GM18873 (cell line): ENCODE results near the gene RUBCN.

Experiments used
- ATAC-seq: cut with Tn5 transposase; IDR thresholded peaks from one replicate; pipeline ENCODE4 v1.9.1; 2021; ENCODE audit warnings: mild to moderate bottlenecking, moderate library complexity, moderate number of reproducible peaks; ENCODE audit not compliant: unreplicated experiment, low FRiP score

RUBCN gene

DNA sequence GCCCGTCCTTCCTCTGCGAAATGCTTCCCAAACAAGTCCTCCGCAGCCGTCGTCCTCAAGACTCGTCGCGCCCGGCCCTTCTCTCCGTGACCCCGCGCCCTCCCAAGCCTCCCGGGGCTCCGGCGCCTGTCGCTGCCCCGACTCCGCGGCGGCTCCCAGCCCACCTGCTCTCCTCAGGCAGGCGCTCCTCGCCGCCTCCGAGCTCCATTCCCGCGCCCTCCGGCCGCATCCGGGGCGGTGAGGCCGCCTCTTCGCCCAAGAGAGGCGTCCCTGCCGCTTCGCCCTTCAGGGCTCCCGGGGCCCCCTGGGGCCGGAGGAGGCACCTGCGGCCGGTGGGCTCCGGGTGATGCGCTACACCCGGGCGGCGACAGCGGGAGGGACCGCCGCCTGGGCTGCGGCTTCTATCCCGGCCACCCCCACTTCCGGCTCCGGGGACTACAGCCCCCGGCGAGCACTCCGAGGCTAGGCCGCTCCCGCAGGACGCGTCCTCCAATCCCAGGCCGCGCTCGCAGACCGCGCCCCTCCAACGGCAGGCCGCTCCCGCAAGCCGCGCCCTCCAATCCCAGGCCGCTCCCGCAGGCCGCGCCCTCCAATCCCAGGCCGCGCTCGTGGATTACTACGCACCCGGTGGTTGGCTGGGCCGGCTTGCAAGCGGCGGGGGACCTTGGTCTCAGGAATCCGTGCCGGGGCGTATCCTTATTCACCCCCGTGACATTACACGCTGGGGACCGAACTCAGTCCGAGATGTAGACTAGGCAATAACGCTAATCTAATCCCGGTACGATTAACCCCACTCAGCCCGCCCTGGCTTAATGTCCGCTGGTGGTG lies at the start of gene RUBCN:
Gene RUBCN, minus strand, starts transcription at position 414 of the 828 bp plus-strand sequence. Its CDS starts 185 bp downstream, at position 229.
- ATAC-seq: peak; percentile 83

DNA sequence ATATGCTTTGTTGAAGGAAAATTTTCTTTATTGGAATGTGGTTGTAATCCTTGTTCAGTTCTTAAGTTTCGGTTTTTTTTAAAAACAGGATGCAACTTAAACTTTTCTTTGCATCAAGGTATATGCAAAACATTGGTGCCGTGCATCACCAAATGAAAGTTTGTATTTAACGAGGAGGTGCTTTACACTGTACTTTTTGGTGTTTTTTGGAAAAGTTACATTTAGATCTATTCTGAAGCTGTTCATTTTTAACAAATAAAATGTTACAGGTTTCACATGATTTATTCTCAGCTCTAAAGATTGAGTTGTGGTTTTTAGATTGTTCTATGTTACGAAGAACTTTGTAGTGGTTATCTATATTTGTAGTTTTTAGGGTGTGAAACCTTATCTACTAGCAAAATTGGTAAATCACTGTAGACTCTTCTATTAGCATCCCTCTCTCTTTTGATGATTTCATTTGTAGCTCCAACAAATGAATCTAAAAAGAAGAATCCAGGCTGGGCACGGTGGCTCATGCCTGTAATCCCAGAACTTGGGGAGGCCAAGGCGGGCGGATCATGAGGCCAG lies 47.4 kb upstream of the RUBCN start:
- ATAC-seq: no peak

DNA sequence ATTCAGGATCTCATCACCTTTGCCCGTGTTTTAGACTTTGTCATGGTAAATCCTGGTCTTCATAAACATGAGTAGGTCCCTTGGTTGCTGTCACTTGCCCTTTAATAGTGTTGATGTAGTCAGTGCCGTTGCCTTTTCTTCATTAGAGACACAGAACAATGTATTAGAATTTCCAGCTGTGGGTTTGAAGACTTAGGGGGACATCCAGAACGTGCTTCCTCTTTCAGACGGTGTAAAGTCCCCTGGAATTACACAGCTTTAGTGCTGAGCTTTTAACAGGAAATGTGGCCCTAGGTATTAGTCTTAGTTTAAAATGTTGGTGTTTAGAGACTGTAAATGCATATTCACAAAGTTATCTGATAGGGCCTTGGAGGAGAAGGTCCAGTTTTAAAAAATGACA lies 45.5 kb upstream of the RUBCN start:
- ATAC-seq: no peak

- ATAC-seq: no peak
Measured at GRCh38 chr3:197775317-197775716, 38.6 kb upstream of the RUBCN start.

GRCh38 chr3:197761784-197762183 lies 25.1 kb upstream of the RUBCN start:
- no peak for ATAC-seq

DNA sequence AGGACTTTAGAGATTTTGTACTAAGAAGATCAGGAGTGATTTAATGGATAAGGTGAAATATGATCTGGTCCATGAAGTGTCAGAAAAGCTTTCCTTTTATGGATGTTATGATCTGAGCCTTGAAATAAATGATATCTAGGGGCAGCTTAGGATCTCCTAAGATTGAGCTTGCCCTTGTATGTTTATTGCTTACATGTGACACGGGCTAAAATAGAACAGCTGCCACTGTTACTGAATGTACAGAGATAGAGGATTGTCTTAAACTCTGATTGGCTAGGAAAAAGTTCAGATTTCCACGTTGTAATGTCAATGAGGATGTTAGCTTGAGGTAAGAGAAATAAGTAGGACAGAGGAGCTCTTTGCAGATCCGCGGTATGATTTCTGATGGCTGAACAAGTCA lies 21.8 kb upstream of the RUBCN start:
- no peak for ATAC-seq

DNA sequence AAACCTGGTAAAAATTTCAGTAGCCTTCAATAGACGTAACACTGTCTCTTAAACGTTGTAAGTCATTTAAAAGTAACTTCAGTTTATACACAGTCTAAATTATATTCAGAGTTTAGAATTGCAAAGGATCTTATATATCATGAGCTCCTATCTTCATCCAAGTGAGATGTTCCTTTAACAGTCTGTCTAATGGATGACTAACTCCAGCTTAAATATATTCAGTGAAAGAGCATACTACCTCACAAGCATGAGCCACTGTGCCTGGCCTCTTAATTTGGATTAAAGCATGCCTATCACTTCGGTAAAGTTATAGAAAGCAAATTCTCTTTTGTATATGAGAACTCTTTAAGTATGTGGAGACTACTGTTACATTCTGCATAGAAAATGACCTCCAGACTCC lies 20.0 kb upstream of the RUBCN start:
- no peak for ATAC-seq

DNA sequence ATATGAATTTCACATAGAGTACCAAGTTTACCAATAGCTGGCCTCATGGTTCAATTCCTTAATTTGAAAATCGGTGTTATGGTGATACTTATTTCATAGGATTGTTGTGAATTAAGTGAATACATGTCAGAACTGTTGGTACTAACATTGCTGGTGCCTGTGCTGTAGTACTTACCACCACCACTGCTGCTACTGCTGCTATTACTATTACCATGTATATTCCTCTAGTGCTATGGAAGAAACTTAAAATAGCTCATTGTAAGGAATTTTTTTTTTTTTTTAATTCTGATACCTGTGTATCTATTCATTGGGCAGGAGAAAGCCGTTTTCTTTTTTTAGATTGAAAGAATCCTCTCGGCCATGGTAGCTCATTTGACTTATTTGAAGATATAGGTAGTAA lies 16.6 kb upstream of the RUBCN start:
- ATAC-seq: no peak

GRCh38 chr3:197752107-197752506 lies 15.4 kb upstream of the RUBCN start:
- ATAC-seq: no peak

- no peak for ATAC-seq
Measured at GRCh38 chr3:197750858-197751737, 14.4 kb upstream of the RUBCN start.

- no peak for ATAC-seq
Measured at GRCh38 chr3:197750396-197750831, 13.7 kb upstream of the RUBCN start.

DNA sequence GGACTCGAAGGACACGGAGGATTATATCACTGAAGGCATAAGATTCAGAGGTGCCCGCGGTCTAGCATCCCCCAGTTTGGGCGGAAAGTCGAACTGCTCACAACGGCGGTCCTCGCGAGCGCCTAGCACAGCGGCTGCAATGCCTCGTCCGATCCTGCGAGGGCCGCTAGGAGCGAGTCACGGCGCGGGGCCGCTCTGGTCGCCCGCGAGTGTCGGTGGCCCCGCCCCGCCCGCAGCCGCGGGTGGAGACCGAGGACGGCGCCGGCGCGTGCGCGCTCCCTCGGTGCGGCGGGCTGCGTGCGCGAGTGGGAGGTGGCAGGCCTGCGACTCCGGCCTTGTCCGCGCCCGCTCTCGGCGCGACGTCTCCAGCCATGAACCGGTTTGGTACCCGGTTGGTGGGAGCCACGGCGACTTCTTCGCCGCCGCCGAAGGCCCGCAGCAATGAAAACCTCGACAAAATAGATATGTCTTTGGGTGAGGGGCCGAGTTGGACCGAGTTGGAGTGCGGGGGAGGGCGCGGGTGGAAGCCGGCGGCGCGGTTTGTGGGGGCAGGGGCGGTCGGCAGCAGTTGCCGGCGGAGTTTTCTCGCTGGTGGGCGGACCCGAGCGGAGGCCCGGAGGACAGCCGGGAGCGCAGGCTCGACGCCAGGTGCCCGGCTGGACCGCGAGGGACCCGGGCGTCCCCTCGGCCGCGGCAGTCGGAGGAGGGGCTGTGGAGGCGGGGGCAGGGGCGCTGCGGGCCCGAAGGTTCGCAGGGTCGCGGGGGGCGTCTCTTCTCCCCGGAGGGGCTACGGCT lies 13.1 kb upstream of the RUBCN start, which contains the start of gene FYTTD1:
Gene FYTTD1, plus strand, starts transcription at position 283 of the 795 bp plus-strand sequence. Its CDS starts 89 bp downstream, at position 372.
- ATAC-seq: peak; percentile 63

GRCh38 chr3:197749315-197749600 lies 12.6 kb upstream of the RUBCN start:
- no peak for ATAC-seq

GRCh38 chr3:197748597-197749314 lies 12.1 kb upstream of the RUBCN start:
- no peak for ATAC-seq

DNA sequence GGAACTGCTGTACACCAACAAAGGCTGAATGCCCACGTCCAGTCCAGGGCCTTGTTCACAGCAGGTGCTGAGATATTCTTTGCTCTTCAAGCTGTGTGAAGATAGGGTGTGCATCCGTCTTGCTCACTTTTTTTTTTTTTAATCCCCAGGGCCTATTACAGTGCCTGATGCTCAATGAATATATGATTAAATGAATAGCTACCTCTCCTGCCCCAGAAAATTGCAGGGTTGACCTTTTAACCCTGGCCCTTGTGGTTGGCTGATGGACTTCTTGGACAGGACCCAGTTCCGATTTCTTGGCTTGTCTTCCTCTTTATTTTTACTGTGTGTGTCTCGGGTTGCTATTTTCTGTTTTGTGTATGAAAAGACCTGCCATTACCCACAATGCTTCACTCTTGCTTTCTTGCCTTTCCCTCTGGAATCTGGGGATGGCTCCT lies 10.1 kb upstream of the RUBCN start:
- ATAC-seq: no peak

GRCh38 chr3:197746209-197746608 lies 9.5 kb upstream of the RUBCN start:
- ATAC-seq: no peak

GRCh38 chr3:197742787-197743186 lies 6.1 kb upstream of the RUBCN start:
- no peak for ATAC-seq

DNA sequence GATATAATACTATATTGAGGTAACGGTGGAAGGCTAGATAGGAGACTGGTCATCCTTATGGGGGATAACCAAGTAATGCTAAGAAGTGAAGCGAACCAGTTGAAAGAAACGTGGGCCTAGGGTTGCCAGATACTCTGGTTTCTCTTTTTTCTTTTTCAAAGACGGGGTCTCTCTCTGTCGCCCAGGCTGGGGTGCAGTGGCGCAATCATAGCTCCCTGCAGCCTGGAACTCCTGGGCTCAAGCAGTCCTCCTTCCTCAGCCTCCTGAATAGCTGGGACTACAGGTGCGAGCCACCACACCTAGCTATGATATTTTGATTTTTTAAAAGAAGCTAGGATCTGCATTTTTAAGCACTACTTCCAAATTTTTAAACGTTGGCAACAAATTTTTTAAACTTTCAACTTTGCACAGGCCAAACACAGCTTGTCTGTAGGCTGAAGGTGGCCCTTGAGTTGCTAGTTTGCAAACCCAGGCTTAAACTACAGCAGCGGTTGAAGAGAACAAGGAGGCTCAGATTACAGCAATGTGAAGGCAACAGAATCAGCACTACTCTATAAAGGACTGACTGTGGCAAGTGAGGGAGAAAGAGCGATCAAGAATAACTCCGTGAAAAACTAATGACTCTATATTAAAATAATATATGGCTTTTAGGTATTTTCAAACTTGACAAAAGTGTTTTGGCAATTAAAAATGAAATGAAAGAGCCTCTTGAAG lies 1.2 kb upstream of the RUBCN start:
- no peak for ATAC-seq

GRCh38 chr3:197737319-197737649 lies 580 bp upstream of the RUBCN start:
- no peak for ATAC-seq
